ENCODE data around the gene CNNM1.

DNA sequence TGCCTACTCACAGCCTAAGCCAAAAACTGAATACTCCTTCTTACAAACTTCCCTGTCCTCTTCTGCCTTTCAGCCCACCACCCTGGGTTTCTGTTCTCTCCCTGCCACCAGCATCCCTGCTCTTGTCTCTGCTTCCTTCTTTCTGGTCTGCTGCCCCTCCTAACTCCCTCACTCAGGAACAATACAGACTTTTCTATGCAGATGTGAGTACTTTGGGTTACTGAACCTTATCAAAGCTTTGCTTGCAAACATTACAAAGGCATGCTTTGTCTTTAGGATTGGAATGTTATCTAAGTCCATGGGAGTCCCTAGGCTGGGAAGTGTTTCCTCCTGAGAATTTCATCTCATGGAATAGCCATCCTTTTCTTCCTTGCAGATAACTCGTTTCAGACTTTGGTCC lies 28.9 kb downstream of the CNNM1 start:
- no peak for TF ChIP-seq POLR2AphosphoS5 (IDR thresholded peaks at IDR 0.05; ENCODE audit: insufficient read depth, low read depth, low read length)
- TF ChIP-seq, protein P1, sequence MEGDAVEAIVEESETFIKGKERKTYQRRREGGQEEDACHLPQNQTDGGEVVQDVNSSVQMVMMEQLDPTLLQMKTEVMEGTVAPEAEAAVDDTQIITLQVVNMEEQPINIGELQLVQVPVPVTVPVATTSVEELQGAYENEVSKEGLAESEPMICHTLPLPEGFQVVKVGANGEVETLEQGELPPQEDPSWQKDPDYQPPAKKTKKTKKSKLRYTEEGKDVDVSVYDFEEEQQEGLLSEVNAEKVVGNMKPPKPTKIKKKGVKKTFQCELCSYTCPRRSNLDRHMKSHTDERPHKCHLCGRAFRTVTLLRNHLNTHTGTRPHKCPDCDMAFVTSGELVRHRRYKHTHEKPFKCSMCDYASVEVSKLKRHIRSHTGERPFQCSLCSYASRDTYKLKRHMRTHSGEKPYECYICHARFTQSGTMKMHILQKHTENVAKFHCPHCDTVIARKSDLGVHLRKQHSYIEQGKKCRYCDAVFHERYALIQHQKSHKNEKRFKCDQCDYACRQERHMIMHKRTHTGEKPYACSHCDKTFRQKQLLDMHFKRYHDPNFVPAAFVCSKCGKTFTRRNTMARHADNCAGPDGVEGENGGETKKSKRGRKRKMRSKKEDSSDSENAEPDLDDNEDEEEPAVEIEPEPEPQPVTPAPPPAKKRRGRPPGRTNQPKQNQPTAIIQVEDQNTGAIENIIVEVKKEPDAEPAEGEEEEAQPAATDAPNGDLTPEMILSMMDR (IDR thresholded peaks at IDR 0.05; ENCODE audit: extremely low read depth in 1 of 2, insufficient read depth in 1 of 2, low read depth in 1 of 2, low read length in 2 of 2): no peak
- no peak for TF ChIP-seq EZH2 (IDR thresholded peaks at IDR 0.05; ENCODE audit: borderline replicate concordance, low read depth, low read length, severe bottlenecking)
- no peak for TF ChIP-seq POLR2A (IDR thresholded peaks at IDR 0.05; ENCODE audit: low read depth, low read length)
- TF ChIP-seq, protein P2, sequence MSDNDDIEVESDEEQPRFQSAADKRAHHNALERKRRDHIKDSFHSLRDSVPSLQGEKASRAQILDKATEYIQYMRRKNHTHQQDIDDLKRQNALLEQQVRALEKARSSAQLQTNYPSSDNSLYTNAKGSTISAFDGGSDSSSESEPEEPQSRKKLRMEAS (IDR thresholded peaks at IDR 0.05; ENCODE audit: insufficient read depth, insufficient read length): no peak
- no peak for TF ChIP-seq MYC (IDR thresholded peaks at IDR 0.05; ENCODE audit: low read depth, low read length)
- no peak for TF ChIP-seq FOS (IDR thresholded peaks at IDR 0.05; ENCODE audit: borderline replicate concordance, insufficient read depth, low read length)

All from endothelial cell of umbilical vein (primary cell).